Caki2 (cell line): ENCODE measurements around the gene SRSF11. TPM values are rescaled to one million over a fixed set of nuclear protein-coding genes. Genes with fewer than 3 reads are reported as not detected.
"Not testable (repeated sequence)": the region's sequence is repeated elsewhere in the genome, so short reads cannot be mapped to it uniquely, and the experiment has no call there.

Experiments used
- DNase-seq: peaks from one replicate; pipeline ENCODE4 v3.0.0-alpha.2; 2015; ENCODE audit warnings: low read depth
- in situ Hi-C: cut with HindIII; loops from 2 replicates; pipeline ENCODE4 v1.10.0; 2016; ENCODE audit warnings: low sequenced_read_pairs, low pct_unique_long_range_greater_than_20kb, mixed read lengths
- total RNA-seq: library from RNA; depleted of rRNA; stranded (reverse); fragments of >200 nt; shearing (Covaris generic); gene quantifications from 2 replicates; pipeline ENCODE4 v1.2.3, GENCODE V29; 2014; ENCODE audit warnings: low replicate concordance; rRNA removed

Gene SRSF11, protein sequence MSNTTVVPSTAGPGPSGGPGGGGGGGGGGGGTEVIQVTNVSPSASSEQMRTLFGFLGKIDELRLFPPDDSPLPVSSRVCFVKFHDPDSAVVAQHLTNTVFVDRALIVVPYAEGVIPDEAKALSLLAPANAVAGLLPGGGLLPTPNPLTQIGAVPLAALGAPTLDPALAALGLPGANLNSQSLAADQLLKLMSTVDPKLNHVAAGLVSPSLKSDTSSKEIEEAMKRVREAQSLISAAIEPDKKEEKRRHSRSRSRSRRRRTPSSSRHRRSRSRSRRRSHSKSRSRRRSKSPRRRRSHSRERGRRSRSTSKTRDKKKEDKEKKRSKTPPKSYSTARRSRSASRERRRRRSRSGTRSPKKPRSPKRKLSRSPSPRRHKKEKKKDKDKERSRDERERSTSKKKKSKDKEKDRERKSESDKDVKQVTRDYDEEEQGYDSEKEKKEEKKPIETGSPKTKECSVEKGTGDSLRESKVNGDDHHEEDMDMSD
- 51.2 and 76.2 TPM in 2 replicates for total RNA-seq

DNA sequence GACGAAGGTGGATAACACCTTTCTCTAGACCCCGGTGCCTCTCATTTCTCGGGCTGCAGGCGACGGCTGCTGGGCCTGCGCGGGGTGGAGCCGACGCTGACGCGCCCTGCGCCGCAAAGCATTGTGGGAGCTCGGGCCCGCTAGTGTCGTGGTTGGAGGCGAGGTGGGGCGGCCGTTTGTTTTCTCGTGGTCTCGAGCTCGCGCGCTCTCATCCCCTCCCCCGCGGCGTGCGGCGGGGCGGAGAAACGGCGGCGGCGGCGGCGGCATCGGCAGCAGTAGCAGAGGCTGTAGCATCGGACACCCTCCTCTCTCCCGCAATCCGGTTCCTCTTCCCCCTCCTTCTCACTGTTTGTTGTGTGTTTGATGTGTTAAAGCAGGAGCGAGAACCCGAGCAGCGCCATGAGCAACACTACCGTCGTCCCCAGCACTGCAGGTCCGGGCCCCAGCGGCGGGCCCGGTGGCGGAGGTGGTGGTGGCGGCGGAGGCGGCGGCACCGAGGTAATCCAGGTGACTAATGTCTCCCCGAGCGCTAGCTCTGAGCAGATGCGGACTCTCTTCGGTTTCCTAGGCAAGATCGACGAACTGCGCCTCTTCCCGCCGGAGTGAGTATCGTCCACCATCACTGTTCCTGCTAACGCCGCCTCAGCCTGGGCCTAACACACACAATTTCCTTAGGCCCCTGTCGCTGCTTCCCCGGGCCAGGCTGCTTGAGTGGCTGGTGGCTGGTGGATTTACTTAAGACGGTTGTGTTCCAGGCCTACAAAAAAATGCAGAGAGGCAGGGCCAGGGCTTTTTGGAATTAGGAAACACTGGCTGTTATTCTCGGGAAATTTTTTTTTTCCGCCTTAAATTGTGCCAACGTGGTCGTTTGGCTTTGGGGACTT is at the start of gene SRSF11:
Gene SRSF11, plus strand, starts transcription at position 143 of the 884 bp plus-strand sequence. Its CDS starts 257 bp downstream, at position 400.
- in situ Hi-C loops: no loop called here
- peak; percentile 91 for DNase-seq

DNA sequence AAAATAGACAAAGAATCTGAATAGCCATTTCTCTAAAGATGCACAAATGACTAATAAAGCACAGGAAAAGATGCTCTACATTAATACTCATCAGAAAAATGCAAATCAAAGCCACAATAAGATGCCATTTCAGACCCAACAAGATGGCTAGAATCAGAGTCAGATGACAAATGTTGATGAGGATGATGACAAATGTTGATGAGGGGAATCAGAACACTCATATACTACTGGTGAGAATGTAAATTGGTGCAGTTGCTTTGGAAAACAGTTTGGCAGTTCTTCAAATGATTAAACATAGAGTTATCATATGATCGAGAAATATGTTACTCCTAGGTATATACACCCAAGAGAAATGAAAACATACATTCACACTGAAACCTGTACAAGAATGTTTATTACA is 49.7 kb upstream of the SRSF11 start:
- in situ Hi-C loops: no loop called here

DNA sequence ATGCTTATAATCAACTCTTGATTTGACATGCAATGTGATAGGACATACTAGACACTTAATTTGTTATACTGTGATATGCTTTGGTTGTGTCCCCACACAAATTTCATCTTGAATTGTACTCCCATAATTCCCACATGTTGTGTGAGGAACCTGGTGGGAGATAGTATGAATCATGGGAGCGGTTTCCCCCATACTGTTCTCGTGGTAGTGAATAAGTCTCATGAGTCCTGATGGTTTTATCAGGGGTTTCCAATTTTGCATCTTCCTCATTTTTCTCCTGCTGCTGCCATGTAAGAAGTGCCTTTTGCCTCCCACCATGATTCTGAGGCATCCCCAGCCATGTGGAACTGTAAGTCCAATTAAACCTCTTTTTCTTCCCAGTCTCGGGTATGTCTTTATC is 36.0 kb upstream of the SRSF11 start:
- DNase-seq, in situ Hi-C loops: not testable (repeated sequence)

More for the DNA sequence above, 49.7 kb upstream of the SRSF11 start:
- no peak for DNase-seq

DNA sequence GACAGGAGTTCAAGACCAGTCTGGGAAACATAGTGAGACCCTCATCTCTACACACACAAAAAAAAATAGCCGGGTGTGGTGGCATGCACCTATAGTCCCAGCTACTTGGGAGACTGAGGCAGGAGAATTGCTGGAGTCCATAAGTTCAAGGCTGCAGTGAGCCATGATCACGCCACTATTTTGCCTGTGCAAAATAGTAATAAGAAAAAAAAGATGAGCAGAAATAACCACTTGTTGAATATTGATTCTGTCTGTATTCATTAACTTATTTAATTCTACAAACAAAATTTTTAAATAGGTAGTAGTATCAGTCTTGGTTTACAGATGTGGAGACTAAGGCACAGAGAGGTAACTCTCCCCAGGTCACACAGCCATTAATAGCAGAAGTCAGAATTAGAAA is 32.7 kb upstream of the SRSF11 start:
- no peak for DNase-seq
- in situ Hi-C loops: no loop called here

DNA sequence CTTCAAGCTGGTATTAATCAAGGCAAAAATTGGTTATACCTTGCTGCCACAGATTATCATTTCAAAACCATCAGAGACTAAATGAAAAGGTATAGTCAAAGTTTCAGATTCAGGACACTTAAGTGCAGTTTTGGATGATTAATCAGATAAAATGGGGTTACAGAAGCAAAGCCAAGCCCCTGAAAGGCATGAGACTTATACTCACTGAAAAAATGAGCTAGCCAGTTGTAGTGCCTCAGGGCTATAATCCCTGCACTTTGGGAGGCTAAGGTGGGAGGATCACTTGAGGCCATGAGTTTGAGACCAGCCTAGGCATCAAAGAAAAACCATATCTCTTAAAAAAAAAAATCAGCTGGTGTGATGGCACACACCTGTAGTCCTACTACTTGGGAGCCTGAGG is 31.0 kb upstream of the SRSF11 start:
- no peak for DNase-seq
- in situ Hi-C loops: no loop called here

DNA sequence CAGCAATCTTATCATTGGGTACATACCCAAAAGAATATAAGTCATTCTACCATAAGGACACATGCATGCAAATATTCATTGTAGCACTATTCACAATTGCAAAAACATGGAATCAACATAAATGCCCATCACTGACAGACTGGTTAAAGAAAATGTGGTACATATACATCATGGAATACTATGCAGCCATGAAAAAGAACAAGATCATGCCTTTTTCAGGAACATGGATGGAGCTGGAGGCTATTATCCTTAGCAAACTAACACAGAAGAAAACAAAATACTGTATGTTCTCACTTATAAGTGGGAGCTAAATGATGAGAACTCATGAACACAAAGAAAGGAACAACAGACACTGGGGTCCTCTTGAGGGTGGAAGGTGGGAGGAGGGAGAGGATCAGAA is 28.7 kb upstream of the SRSF11 start:
- in situ Hi-C loops, DNase-seq: not testable (repeated sequence)

DNA sequence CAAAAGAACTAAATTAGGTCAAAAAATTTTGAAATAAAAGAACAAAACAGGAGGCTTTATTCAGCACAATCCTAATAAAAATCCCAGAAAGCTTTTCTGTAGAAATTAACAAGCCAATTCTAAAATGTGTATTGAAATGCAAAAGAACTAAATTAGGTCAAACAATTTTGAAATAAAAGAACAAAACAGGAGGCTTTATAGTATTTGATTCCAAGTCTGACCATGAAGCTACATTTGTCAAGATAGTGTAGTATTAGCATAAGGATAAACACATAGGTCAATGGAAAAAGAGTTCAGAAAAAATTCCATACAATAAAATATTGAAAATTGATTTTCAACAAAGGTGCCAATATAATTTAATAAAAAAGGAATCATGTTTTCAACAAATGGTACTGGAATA is 26.6 kb upstream of the SRSF11 start:
- DNase-seq: no peak
- in situ Hi-C loops: no loop called here

DNA sequence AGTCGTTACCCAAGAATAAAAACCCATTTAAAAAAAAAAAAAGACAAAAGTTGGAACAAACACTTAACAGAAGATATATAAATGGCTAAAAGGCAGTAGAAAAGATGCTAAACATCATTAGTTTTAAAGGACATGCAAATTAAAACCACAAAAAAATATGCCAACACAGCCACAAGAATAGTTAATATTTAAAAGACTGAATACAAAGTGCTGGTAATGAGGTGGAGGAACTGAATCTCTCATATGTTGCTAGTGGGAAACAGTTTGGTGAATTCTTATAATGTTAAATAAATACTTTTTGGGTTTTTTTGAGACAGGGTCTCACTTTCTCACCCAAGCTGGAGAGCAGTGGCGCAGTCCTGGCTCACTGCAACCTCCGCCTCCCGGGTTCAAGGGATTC is 25.8 kb upstream of the SRSF11 start:
- no peak for DNase-seq
- in situ Hi-C loops: no loop called here

DNA sequence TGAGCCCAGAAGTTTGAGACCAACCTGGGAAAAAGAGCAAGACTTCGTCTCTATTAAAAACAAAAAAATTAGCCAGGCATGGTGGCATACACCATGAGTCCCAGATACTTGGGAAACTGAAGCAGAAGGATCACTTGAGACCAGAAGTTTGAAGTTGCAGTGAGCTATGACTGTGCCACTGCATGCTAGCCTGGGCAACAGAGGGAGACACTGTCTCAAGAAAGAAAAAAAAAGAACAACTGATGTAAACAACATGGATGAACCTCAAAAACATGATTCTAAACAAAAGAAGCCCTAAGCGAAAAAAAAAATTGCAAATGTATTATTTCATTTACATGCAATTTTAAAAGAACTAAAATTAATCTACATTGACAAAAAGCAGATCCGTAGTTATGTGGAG is 24.8 kb upstream of the SRSF11 start:
- DNase-seq: no peak
- in situ Hi-C loops: no loop called here

DNA sequence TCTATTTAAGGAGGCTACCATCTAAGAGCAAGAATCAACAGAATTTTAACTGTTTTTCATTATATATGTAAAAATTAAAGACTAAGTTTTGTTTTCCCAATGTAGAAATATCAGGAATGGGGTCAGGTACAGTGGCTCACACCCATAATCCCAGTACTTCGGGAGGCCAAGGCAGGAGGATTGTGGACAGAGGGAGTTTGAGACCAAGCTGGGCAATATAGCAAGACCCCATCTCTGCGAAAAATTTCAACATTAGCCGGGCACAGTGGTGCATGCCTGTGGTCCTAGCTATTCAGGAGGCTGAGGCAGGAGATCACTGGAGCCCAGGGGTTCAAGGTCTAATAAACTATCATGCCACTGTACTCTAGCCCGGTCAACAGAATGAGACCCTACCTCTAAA is 21.1 kb upstream of the SRSF11 start:
- in situ Hi-C loops: no loop called here
- DNase-seq: no peak

DNA sequence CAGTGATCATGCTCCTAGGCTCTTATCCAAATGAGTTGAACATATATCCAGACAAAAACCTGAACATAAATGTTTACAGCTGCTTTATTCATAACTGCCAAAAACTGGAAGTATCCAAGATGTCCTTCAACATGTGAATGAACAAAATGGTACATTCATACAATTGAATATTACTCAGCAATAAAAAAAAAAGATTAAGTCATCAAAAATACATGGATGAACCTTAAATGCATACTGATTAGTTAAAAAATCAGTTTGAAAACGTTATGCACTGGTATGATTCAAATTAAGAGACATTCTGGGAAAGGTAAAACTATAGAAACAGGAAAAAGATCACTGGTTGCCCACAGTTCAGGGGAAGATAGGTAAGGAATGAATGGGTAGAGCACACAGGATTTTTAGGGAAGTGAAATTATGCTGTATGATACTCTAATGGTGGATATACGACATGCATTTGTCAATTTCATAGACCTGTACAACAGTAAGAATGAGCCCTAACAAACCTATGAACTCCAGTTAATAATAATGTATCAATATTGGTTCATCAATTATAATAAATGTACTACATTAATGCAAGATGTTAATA is 18.9 kb upstream of the SRSF11 start:
- no peak for DNase-seq
- in situ Hi-C loops: no loop called here

DNA sequence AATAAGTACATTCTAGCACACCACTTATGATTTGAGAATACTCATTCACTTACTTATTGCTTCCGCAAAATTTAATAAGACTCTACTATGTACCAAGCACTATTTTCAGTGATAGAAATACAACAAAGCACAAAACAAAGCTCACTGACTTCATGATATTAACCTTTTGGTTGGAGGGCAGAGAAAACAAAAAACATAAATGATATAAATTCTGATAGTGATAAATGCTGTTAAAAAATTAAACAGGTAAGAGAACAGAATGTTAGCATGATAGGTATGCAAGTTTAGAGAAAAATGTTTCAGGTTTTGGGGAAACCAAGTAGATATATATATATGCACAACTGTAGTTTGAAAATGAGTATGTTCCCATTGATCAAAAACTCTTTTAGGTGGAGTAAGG is 17.0 kb upstream of the SRSF11 start:
- in situ Hi-C loops: no loop called here
- DNase-seq: no peak

DNA sequence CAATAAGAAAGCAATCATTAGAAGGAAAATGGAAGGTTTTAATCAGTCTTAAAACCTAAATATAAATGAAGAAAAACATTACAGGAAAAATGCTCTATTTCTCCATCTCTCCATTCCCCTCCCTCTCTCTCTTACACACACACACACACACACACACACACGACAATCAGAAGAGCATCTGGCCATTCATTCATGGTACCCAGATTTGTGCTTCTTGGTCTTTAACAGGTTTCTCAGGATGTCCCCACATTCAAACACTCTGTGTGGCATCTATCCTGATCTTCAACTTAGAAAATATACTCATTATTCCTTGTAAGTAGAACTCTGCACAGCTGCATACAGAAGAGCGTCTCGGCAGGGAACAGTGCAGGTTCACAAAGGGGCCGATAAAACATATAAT is 16.6 kb upstream of the SRSF11 start:
- in situ Hi-C loops: no loop called here
- no peak for DNase-seq

DNA sequence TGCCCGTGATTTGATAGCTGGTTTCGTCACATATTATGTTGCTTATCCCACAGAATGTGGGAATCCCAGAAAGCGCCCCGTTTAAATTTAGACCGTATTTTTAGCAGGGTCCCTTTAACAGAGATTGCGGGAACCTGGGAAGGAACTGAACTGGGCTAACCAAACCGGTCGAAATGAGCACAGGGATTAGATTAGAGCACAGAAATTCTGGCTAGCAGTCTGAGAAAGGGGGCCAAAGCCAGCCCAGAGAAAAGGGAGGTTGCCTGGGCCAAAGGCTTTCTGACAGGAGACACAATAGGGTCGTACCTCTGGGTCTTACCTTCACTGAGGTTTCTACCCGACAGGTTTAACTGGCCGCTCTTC is 16.1 kb upstream of the SRSF11 start:
- in situ Hi-C loops: no loop called here

DNA sequence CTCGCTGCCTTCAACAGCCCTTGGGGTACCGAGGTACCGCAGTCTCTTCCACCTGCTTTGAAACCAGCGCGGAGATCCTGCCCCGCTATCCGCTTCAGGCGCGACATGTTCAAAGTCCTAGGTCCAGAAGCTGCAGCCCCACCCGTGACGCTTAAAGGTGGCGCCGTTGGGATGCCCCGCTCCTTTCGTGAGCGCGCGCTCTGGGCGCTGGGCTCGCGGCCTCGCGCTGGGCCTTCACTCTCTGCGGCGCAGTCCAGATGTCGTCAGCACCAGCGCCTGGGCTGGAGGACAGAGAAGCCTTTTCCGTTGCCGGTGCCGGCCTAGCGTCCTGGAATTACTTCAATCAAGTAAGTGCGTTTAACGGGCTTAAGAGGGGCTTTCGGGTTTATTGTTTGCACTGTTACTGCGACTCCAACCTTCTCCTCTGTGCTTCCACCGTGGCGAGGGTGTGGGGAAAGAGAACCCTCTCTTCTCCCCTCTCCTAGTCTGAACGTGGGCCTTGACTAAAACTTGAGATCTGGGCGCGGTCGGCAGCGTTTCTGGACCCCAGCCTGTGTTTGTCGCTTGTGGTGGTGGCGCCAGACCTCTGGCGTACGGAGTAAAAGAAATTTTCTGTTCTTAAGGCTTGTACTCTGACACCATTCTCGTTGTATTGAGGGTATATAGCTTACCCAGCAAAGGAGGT is 15.6 kb upstream of the SRSF11 start, which contains the start of gene LRRC40:
Gene LRRC40, minus strand, starts transcription at position 146 of the 685 bp plus-strand sequence. Its CDS starts 39 bp downstream, at position 107.
- in situ Hi-C loops: no loop called here
- DNase-seq: peak; percentile 92

More for the DNA sequence above, 16.1 kb upstream of the SRSF11 start:
- peak; percentile 6 for DNase-seq

DNA sequence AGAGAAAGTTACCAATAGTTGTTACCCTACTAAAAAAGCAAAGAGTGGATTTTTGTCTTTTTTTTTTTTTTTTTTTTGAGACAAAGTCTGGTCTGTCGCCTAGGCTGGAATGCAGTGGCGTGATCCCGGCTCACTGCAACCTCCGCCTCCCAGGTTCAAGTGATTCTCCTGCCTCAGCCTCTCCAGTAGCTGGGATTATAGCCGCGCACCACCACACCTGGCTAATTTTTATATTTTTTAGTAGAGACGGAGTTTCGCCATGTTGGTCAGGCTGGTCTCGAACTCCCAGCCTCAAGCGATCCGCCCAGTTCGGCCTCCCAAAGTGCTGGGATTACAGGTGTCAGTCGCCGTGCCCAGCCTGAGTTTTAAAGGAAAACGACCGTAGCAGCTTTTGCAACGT is 14.3 kb upstream of the SRSF11 start:
- DNase-seq, in situ Hi-C loops: not testable (repeated sequence)

DNA sequence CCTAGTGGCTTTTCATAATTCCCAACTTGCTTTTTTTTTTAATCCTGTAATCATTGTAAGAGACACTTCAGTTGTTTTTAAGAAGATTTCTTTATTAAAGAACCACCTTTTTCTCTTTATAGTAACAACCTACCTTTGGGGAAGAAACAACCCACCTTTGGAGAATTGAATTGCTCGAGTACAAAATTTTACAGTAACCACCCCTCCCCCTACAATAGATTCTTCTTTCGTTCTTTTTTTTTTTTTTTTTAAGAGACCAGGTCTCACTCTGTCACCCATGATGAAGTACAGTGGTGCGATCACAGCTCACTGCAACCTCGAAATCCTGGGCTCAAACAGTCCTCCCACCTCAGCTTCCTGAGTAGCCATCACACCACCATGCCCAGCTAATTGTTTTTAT is 13.7 kb upstream of the SRSF11 start:
- no peak for DNase-seq
- in situ Hi-C loops: no loop called here

DNA sequence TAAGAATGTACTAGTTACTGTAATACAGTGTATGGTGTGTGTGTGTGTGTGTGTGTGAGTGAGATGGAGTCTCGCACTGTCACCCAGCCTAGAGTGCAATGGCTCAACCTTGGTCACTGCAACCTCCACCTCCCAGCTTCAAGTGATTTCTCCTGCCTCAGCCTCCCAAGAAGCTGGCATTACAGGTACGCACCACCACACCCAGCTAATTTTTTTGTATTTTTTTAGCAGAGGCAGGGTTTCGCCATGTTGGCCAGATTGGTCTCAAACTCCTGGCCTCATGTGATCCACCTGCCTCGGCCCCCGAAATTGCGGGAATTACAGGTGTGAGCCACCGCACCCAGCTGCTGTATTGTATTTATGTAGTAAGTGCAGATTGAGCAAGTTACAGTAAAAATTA is 12.9 kb upstream of the SRSF11 start:
- no peak for DNase-seq
- in situ Hi-C loops: no loop called here
